Psoas muscle (tissue), 8 donors: Measurements from ENCODE around the gene KLHL9. TPM values are rescaled to one million over a fixed set of nuclear protein-coding genes. Genes with fewer than 3 reads are reported as not detected.
"Not testable (repeated sequence)": the region's sequence is repeated elsewhere in the genome, so short reads cannot be mapped to it uniquely, and the experiment has no call there.

Experiments used
- ATAC-seq, 4 donors: fragments of 200-7000 bp; cut with Tn5 transposase; one replicate each; pipeline ENCODE4 v1.9.1; 2020; ENCODE audit warnings: moderate library complexity in 3 of 4, mild to moderate bottlenecking in 2 of 4
- DNase-seq, 2 donors: peaks; one replicate each; pipeline ENCODE4 v3.0.0-alpha.2; 2020
- H3K27ac ChIP-seq: fragments of 200-600 bp; one replicate; pipeline ENCODE4 v1.8.0; 2022
- H3K27me3 ChIP-seq, 3 donors: fragments of 200-600 bp in 1 of 3; one replicate each; pipeline versions ENCODE4 v1.6.1 to v1.8.0; 2013 to 2022; ENCODE audit warnings: low read length in 2 of 3, mild to moderate bottlenecking in 2 of 3, moderate library complexity in 1 of 3; ENCODE audit not compliant: insufficient read depth in 3 of 3
- H3K36me3 ChIP-seq, 2 donors: fragments of 200-600 bp in 1 of 2; one replicate each; pipeline versions ENCODE4 v1.6.1 to v1.8.0; 2013 to 2022; ENCODE audit warnings: low read depth in 1 of 2, mild to moderate bottlenecking in 1 of 2, moderate library complexity in 1 of 2; ENCODE audit not compliant: insufficient read depth in 1 of 2
- H3K4me1 ChIP-seq: fragments of 200-600 bp; one replicate; pipeline ENCODE4 v1.8.0; 2022
- H3K4me3 ChIP-seq: fragments of 200-600 bp; one replicate; pipeline ENCODE4 v1.8.0; 2022; ENCODE audit warnings: mild to moderate bottlenecking
- H3K9me3 ChIP-seq: fragments of 200-600 bp; one replicate; pipeline ENCODE4 v1.8.0; 2022
- WGBS, 3 donors: extraction: QIAGEN DNeasy Blood & Tissue Kit; methylation state at CpG; one replicate each; pipeline versions ENCODE4 v1.1.6 to v1.1.7; 2013; 5-methylcytosine and 5-hydroxymethylcytosine counted together
- intact Hi-C, 2 donors: fragments of 100-400 bp; cut with DNase I; formaldehyde crosslinking; loops; one replicate each; pipeline versions ENCODE4 v1.11.0 to v1.14.2; 2022
- polyA plus RNA-seq, 3 donors: library from polyadenylated mRNA; stranded (reverse); fragments of 200-250 nt; gene quantifications; one replicate each; pipeline ENCODE4 v1.2.3, GENCODE V29; 2013
- total RNA-seq, 4 donors: library from RNA; stranded (reverse); fragmentation: NEBNext Ultra II Directional in 2 of 4; extraction: Animal tissue kit (Norgen Biotek cat#: 25700) in 2 of 4; gene quantifications; one replicate each; pipeline versions ENCODE4 v1.2.1 to v1.2.4, GENCODE V29; 2021 to 2023
- TF ChIP-seq, protein P1 (sequence below): fragments of 200-600 bp; IDR thresholded peaks from one replicate; pipeline ENCODE4 v1.8.0; 2022; ENCODE audit warnings: antibody characterized with exemption
- donor health status: healthy with polysubstance abuse.
- donor health status: DM: no; HTN: no; CAD: no; lungs with moderate emphysema.
- donor health status: Bipolar disorder and iron deficiency.
- donor health status: healthy.
- donor health status: DM: yes; HTN: yes; CAD: no.
- donor health status: DM: no; HTN: no; CAD: no.
- donor health status: DM: no; HTN: no; CAD: no.
- donor health status: DM: yes; HTN: yes; CAD: no.

Gene KLHL9
- total and polyA plus RNA-seq, 7 donors = 3.6 to 10.2 (median 7.8) TPM

- Histone ChIP-seq H3K27me3 (peaks cover 0 to 5% (median 0%) of the 10 kb centered on the region in 3 donors), H3K4me1 (no peaks in the 10 kb centered on the region), H3K27ac (no peak within 1 kb of the TSS), H3K4me3 (no peak within 1 kb of the TSS), H3K36me3 (no peaks in the 10 kb centered on the region), H3K9me3 (no peaks in the 10 kb centered on the region)
- TF ChIP-seq, protein P1, sequence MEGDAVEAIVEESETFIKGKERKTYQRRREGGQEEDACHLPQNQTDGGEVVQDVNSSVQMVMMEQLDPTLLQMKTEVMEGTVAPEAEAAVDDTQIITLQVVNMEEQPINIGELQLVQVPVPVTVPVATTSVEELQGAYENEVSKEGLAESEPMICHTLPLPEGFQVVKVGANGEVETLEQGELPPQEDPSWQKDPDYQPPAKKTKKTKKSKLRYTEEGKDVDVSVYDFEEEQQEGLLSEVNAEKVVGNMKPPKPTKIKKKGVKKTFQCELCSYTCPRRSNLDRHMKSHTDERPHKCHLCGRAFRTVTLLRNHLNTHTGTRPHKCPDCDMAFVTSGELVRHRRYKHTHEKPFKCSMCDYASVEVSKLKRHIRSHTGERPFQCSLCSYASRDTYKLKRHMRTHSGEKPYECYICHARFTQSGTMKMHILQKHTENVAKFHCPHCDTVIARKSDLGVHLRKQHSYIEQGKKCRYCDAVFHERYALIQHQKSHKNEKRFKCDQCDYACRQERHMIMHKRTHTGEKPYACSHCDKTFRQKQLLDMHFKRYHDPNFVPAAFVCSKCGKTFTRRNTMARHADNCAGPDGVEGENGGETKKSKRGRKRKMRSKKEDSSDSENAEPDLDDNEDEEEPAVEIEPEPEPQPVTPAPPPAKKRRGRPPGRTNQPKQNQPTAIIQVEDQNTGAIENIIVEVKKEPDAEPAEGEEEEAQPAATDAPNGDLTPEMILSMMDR = no peak
- DNase-seq (no peak), ATAC-seq (no peak)
- 88 to 96% (median 93%) methylated on average over 3 of the region's 3 CpGs for WGBS, 3 donors
- intact Hi-C loops = no loop called here
Observed at GRCh38 chr9:21367957-21368356, 32.8 kb upstream of the KLHL9 start, which contains the start of gene IFNA13. IFNA13 (minus strand) TSS chr9:21368057; CDS start chr9:21368010, 47 bp downstream.

GRCh38 chr9:21367169-21367568 lies 32.0 kb upstream of the KLHL9 start:
- 92 to 100% (median 95%) methylated on average over 1 of the region's 2 CpGs for WGBS, 3 donors
- H3K4me3 ChIP-seq, intact Hi-C loops, DNase-seq, H3K36me3 ChIP-seq, ATAC-seq, H3K27me3 ChIP-seq, H3K27ac ChIP-seq, H3K4me1 ChIP-seq, H3K9me3 ChIP-seq: not testable (repeated sequence)

DNA sequence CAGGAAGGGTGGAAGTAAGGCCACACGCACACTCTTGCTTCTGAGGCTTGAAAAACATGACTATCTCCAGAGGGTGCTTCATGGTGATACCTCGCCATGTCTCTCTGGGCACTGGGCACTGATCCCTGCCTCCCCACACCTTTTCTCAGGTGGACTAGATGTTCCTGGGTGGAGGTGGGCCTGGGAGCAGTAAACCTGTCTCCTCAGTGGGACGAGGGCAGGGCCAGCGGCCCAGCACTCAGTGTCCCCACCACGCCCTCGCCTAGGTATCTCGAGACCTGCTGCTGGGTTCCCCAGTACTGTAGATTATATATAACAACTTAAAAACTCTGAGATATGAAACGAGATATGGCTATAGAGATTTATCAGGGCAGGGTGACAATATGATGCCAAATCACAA lies 27.1 kb upstream of the KLHL9 start:
- Histone ChIP-seq H3K9me3 (no peaks in the 10 kb centered on the region), H3K27me3 (peaks cover 0 to 5% (median 0%) of the 10 kb centered on the region in 3 donors), H3K4me3 (no peak overlapping the region), H3K4me1 (no peaks in the 10 kb centered on the region), H3K27ac (no peak overlapping the region), H3K36me3 (no peaks in the 10 kb centered on the region)
- intact Hi-C loops = no loop called here
- DNase-seq (no peak), ATAC-seq (no peak)
- TF ChIP-seq, protein P1 = no peak
- WGBS, 3 donors = 85 to 90% (median 86%) methylated on average over 8 of the region's 8 CpGs

GRCh38 chr9:21357479-21358460 lies 22.6 kb upstream of the KLHL9 start:
- 39 to 51% (median 46%) methylated on average over 7 of the region's 7 CpGs for WGBS, 3 donors
- Histone ChIP-seq H3K4me3 (no peak overlapping the region), H3K9me3 (no peaks in the 10 kb centered on the region), H3K4me1 (no peaks in the 10 kb centered on the region), H3K27ac (no peak overlapping the region), H3K36me3 (no peaks in the 10 kb centered on the region), H3K27me3 (no peaks in the 10 kb centered on the region)
- ATAC-seq = no peak
- TF ChIP-seq, protein P1 = no peak
- intact Hi-C loops = no loop called here
- no peak for DNase-seq

DNA sequence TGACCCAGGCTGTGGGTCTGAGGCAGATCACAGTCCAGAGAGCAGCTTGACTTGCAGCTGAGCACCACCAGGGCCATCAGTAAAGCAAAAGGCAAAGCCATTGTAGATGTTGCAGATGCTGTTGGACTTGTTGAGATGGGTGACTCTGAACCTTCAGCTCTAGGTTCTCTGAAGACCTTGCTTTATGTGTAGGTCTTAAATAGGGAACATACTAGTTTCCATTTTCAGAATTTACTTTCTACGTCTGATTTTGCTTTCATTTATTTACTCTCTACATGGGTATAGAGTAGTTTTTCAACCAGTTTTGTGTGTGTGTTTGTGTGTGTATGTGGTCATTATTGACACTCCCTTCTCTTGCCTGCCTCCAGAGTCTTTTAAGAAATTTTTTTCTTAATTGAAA lies 15.6 kb upstream of the KLHL9 start, which contains the start of gene IFNA6:
Gene IFNA6 (minus strand): TSS at position 101 of the 400 bp plus-strand sequence. CDS start 0 bp downstream, at position 101.
- ATAC-seq (no peak), DNase-seq (no peak)
- 87 to 94% (median 88%) methylated on average over 1 of the region's 1 CpG for WGBS, 3 donors
- intact Hi-C loops = no loop called here
- peaks cover 0 to 4% (median 0%) of the 10 kb centered on the region in 3 donors for H3K27me3 ChIP-seq
- no peak within 1 kb of the TSS for H3K27ac ChIP-seq
- H3K4me1 ChIP-seq = no peaks in the 10 kb centered on the region
- no peaks in the 10 kb centered on the region for H3K9me3 ChIP-seq
- H3K36me3 ChIP-seq = no peaks in the 10 kb centered on the region
- no peak within 1 kb of the TSS for H3K4me3 ChIP-seq
- TF ChIP-seq, protein P1 = no peak
